HCT116 (cell line): ENCODE measurements around the gene MRRF. TPM values are rescaled to one million over a fixed set of nuclear protein-coding genes. Genes with fewer than 3 reads are reported as not detected.
"Not testable (repeated sequence)": the region's sequence is repeated elsewhere in the genome, so short reads cannot be mapped to it uniquely, and the experiment has no call there.

Experiments used
- ATAC-seq: fragments of 200-7000 bp; cut with Tn5 transposase; 2 replicates; pipeline ENCODE4 v1.9.1; 2020; ENCODE audit warnings: mild to moderate bottlenecking, moderate library complexity
- BruUV-seq: library from RNA; stranded (reverse); fragments of 400-500 nt; replicated peaks from 2 replicates; lab custom pipeline; 2021; lab: Mats Ljungman, UMichigan
- CTCF ChIA-PET: fragments of 300-600 bp; sonication (Branson Sonifier 250); formaldehyde crosslinking; loops from one replicate; lab custom pipeline; 2021; ENCODE audit warnings: antibody characterized with exemption; lab: Charles Lee
- POLR2A ChIA-PET: fragments of 300-600, 350-600 bp; sonication (Branson Sonifier 250); formaldehyde crosslinking; loops from one replicate; lab custom pipeline; 2021; ENCODE audit warnings: antibody characterized with exemption; lab: Charles Lee
- RAD21 ChIA-PET, 2 experiments: fragments of 300-600 bp; sonication (Branson Sonifier 250); formaldehyde crosslinking; loops; one replicate each; lab custom pipeline; 2023; ENCODE audit warnings: low total read pairs in 2 of 2; ENCODE audit not compliant: uncharacterized antibody in 2 of 2, unreplicated experiment in 2 of 2, low non-redundant PET in 1 of 2; lab: Charles Lee
- DNase-seq: peaks from one replicate; pipeline ENCODE4 v3.0.0-alpha.2; 2010; ENCODE audit warnings: low read depth, low spot score
- H2AFZ ChIP-seq: fragments of 200-600 bp; shearing (Covaris generic), sonication (generic); 2 replicates; pipeline ENCODE4 v1.6.1; 2017; ENCODE audit warnings: low read depth, mixed run types, mixed read lengths, antibody characterized with exemption, low read length; ENCODE audit not compliant: poor library complexity, severe bottlenecking
- H3K27ac ChIP-seq: 2 replicates; pipeline ENCODE4 v1.5.1; 2012; ENCODE audit warnings: low read depth, low read length
- H3K27me3 ChIP-seq: fragments of 200-600 bp; sonication (generic); 2 replicates; pipeline ENCODE4 v1.6.1; 2016; ENCODE audit warnings: mixed run types, low read length, mixed read lengths; ENCODE audit not compliant: insufficient read depth
- H3K36me3 ChIP-seq, 2 experiments: fragments of 200-500 bp in 1 of 2; fragments of 200-600 bp in 1 of 2; sonication (Bioruptor generic) in 1 of 2; sonication (generic) in 1 of 2; 2 replicates each; pipeline versions ENCODE4 v1.5.1 to v1.6.1; 2014 to 2016; ENCODE audit warnings: low read length in 2 of 2, inconsistent platforms in 1 of 2, mixed read lengths in 1 of 2, mixed run types in 1 of 2; ENCODE audit not compliant: insufficient read depth in 2 of 2, control insufficient read depth in 1 of 2
- H3K4me1 ChIP-seq, 2 experiments: fragments of 200-600 bp in 1 of 2; sonication (generic) in 1 of 2; 2 replicates each; pipeline versions ENCODE4 v1.5.1 to v1.6.1; 2012 to 2017; ENCODE audit warnings: low read length in 2 of 2, inconsistent platforms in 1 of 2, mild to moderate bottlenecking in 1 of 2, mixed read lengths in 1 of 2, mixed run types in 1 of 2, moderate library complexity in 1 of 2; ENCODE audit not compliant: insufficient read depth in 2 of 2, control insufficient read depth in 1 of 2
- H3K4me2 ChIP-seq: fragments of 200-600 bp; sonication (generic); 2 replicates; pipeline ENCODE4 v1.6.1; 2017; ENCODE audit warnings: mixed run types, low read length, mixed read lengths
- H3K4me3 ChIP-seq, 2 experiments: fragments of 200-600 bp in 1 of 2; sonication (generic) in 1 of 2; replicated peaks in 1 of 2; 2 replicates each; pipeline ENCODE4 v1.5.1; 2011 to 2016; ENCODE audit warnings: low read length in 2 of 2, control low read depth in 1 of 2, low read depth in 1 of 2, mild to moderate bottlenecking in 1 of 2, mixed read lengths in 1 of 2, mixed run types in 1 of 2
- H3K79me2 ChIP-seq: fragments of 200-600 bp; sonication (generic); 2 replicates; pipeline ENCODE4 v1.6.1; 2017; ENCODE audit warnings: mild to moderate bottlenecking, mixed run types, low read length, moderate library complexity, mixed read lengths; ENCODE audit not compliant: insufficient read depth
- H3K9ac ChIP-seq: fragments of 200-600 bp; sonication (generic); 2 replicates; pipeline ENCODE4 v1.6.1; 2016; ENCODE audit warnings: low read length, mixed read lengths
- H3K9me2 ChIP-seq: fragments of 200-600 bp; sonication (generic), shearing (Covaris generic); 2 replicates; pipeline ENCODE4 v1.6.1; 2017; ENCODE audit warnings: mixed run types, mild to moderate bottlenecking, moderate library complexity; ENCODE audit not compliant: insufficient read depth
- H3K9me3 ChIP-seq, 2 experiments: fragments of 200-500 bp in 1 of 2; fragments of 200-600 bp in 1 of 2; sonication (Bioruptor generic) in 1 of 2; sonication (generic) in 1 of 2; 2 replicates each; pipeline ENCODE4 v1.6.1; 2014 to 2017; ENCODE audit warnings: low read length in 2 of 2, mixed read lengths in 2 of 2, inconsistent platforms in 1 of 2, low read depth in 1 of 2, mild to moderate bottlenecking in 1 of 2, mixed run types in 1 of 2, moderate library complexity in 1 of 2; ENCODE audit not compliant: control insufficient read depth in 1 of 2, insufficient read depth in 1 of 2
- H4K20me1 ChIP-seq: fragments of 200-600 bp; sonication (generic), shearing (Covaris generic); 2 replicates; pipeline ENCODE4 v1.6.1; 2017; ENCODE audit warnings: mixed run types, mild to moderate bottlenecking, moderate library complexity; ENCODE audit not compliant: insufficient read depth
- CBX3 ChIP-seq: IDR thresholded peaks from 2 replicates; pipeline ENCODE4 v1.6.1; 2012; ENCODE audit warnings: low read depth
- CEBPB ChIP-seq: IDR thresholded peaks from 2 replicates; pipeline ENCODE4 v1.6.1; 2012; ENCODE audit warnings: low read depth
- EGR1 ChIP-seq: IDR thresholded peaks from 2 replicates; pipeline ENCODE4 v1.6.1; 2012; ENCODE audit warnings: low read depth
- ELF1 ChIP-seq: IDR thresholded peaks from 2 replicates; pipeline ENCODE4 v1.6.1; 2012; ENCODE audit warnings: low read depth, borderline replicate concordance
- EZH2phosphoT487 ChIP-seq: fragments of 200-600 bp; IDR thresholded peaks from 2 replicates; pipeline ENCODE4 v1.6.1; 2018; ENCODE audit warnings: antibody characterized with exemption, borderline replicate concordance
- POLR2AphosphoS5 ChIP-seq: IDR thresholded peaks from 2 replicates; pipeline ENCODE4 v1.6.1; 2011; ENCODE audit warnings: mild to moderate bottlenecking, low read depth, low read length, moderate library complexity
- REST ChIP-seq: IDR thresholded peaks from 2 replicates; pipeline ENCODE4 v1.6.1; 2012; ENCODE audit warnings: low read depth
- SIN3A ChIP-seq: IDR thresholded peaks from 2 replicates; pipeline ENCODE4 v1.6.1; 2012; ENCODE audit warnings: low read depth
- TCF7L2 ChIP-seq: IDR thresholded peaks from 2 replicates; pipeline ENCODE4 v1.7.0; 2011; ENCODE audit warnings: borderline replicate concordance, inconsistent platforms; ENCODE audit not compliant: insufficient read depth, insufficient read length; ENCODE audit errors: extremely low read depth
- ZBTB33 ChIP-seq: IDR thresholded peaks from 2 replicates; pipeline ENCODE4 v1.6.1; 2011; ENCODE audit warnings: mild to moderate bottlenecking, low read length, moderate library complexity; ENCODE audit not compliant: insufficient replicate concordance; ENCODE audit errors: extremely low read depth
- ZFX ChIP-seq: fragments of 450-650 bp; IDR thresholded peaks from 2 replicates; pipeline ENCODE4 v1.6.1; 2017
- ZNF274 ChIP-seq: fragments of 200-500 bp; sonication (Bioruptor generic); IDR thresholded peaks from 2 replicates; pipeline ENCODE4 v1.6.1; 2014; ENCODE audit warnings: mild to moderate bottlenecking, low read depth, low read length, inconsistent platforms
- intact Hi-C: fragments of 100-400 bp; cut with micrococcal nuclease; formaldehyde crosslinking; loops from 2 replicates; pipeline ENCODE4 v1.10.0; 2022
- total RNA-seq: library from RNA; stranded (reverse); gene quantifications from one replicate; pipeline ENCODE4 v1.2.1, GENCODE V29; 2021; ENCODE audit not compliant: unreplicated experiment
- TF ChIP-seq, protein P1 (sequence below), 3 experiments: fragments of 200-600 bp in 1 of 3; sonication (generic) in 1 of 3; IDR thresholded peaks in 2 of 3; conservative IDR thresholded peaks in 1 of 3; 2 replicates each; pipeline ENCODE4 v1.5.1; 2012 to 2017; ENCODE audit warnings: low read depth in 2 of 3, low read length in 2 of 3, antibody characterized with exemption in 1 of 3, borderline replicate concordance in 1 of 3, control low read depth in 1 of 3, mild to moderate bottlenecking in 1 of 3, mixed read lengths in 1 of 3, mixed run types in 1 of 3, moderate library complexity in 1 of 3; ENCODE audit not compliant: insufficient read depth in 1 of 3

The MRRF gene
- total RNA-seq, 1 experiment from 2014 or later, result 88.6 TPM

DNA sequence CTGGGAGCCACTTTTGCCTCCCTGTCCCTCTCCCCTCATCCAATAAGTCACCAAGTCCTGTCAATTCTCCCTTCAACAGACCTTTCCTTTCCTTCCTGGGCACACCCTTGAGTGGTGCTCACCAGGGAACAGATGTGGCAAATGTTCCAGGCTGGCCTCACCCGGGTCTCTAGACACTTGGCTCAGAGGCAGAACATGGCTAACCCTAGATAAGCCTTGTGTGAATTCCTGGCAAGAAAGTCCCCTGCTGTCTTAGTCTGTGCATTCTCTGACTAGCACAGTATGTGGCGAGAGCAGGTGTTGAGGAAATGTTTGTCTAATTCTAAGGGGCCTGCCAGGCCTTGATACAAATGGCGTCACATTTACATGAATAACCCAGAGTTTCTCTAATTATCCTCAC, 64.9 kb downstream of the MRRF start:
- ATAC-seq, result no peak
- Histone ChIP-seq H4K20me1 (no peaks in the 10 kb centered on the region), H3K4me1 (peaks cover 0 to 2% of the 10 kb centered on the region in 2 experiments; a peak in 2 of 4 replicates), H3K9me3 (no peaks in the 10 kb centered on the region), H3K9ac (no peak overlapping the region), H3K4me3 (no peak overlapping the region), H3K4me2 (no peak overlapping the region), H2AFZ (no peak overlapping the region), H3K9me2 (no peaks in the 10 kb centered on the region), H3K79me2 (no peaks in the 10 kb centered on the region), H3K36me3 (peaks cover 5 to 17% of the 10 kb centered on the region in 2 experiments; a peak in 3 of 4 replicates), H3K27ac (no peak overlapping the region), H3K27me3 (no peaks in the 10 kb centered on the region)
- no TSS peak for BruUV-seq
- DNase-seq, result no peak
- TF ChIP-seq, protein P1, sequence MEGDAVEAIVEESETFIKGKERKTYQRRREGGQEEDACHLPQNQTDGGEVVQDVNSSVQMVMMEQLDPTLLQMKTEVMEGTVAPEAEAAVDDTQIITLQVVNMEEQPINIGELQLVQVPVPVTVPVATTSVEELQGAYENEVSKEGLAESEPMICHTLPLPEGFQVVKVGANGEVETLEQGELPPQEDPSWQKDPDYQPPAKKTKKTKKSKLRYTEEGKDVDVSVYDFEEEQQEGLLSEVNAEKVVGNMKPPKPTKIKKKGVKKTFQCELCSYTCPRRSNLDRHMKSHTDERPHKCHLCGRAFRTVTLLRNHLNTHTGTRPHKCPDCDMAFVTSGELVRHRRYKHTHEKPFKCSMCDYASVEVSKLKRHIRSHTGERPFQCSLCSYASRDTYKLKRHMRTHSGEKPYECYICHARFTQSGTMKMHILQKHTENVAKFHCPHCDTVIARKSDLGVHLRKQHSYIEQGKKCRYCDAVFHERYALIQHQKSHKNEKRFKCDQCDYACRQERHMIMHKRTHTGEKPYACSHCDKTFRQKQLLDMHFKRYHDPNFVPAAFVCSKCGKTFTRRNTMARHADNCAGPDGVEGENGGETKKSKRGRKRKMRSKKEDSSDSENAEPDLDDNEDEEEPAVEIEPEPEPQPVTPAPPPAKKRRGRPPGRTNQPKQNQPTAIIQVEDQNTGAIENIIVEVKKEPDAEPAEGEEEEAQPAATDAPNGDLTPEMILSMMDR (IDR thresholded peaks at IDR 0.05 in 2 of 3, conservative IDR thresholded peaks at IDR 0.05 in 1 of 3; ENCODE audit: borderline replicate concordance in 1 of 3, insufficient read depth in 1 of 3, low read depth in 2 of 3, low read length in 2 of 3), result no peak
- no peak for TF ChIP-seq REST
- no peak for TF ChIP-seq ZNF274
- TF ChIP-seq EGR1, result no peak
- no peak for TF ChIP-seq ZFX
- no peak for TF ChIP-seq ZBTB33
- no peak for TF ChIP-seq ELF1
- TF ChIP-seq TCF7L2, result no peak
- TF ChIP-seq SIN3A, result no peak
- no peak for TF ChIP-seq CBX3
- no peak for TF ChIP-seq CEBPB
- no peak for TF ChIP-seq EZH2phosphoT487
- TF ChIP-seq POLR2AphosphoS5, result no peak
- intact Hi-C loops, result no loop called here
- ChIA-PET CTCF (no interaction called here), POLR2A (no interaction called here), RAD21 (no interaction called here)

GRCh38 chr9:122330466-122330865, 65.8 kb downstream of the MRRF start:
- H3K27ac ChIP-seq, H3K79me2 ChIP-seq, ATAC-seq, H3K9ac ChIP-seq, H4K20me1 ChIP-seq, H3K27me3 ChIP-seq, CTCF ChIA-PET, H3K9me3 ChIP-seq, POLR2A ChIA-PET, H3K9me2 ChIP-seq, intact Hi-C loops, DNase-seq, H2AFZ ChIP-seq, H3K4me3 ChIP-seq, BruUV-seq, H3K4me1 ChIP-seq, H3K4me2 ChIP-seq: not testable (repeated sequence)
- RAD21 ChIA-PET, result interaction anchor here in 1 of 2 experiments (0.5 kb wide), 1 partner anchor 10 kb away, joined by 5 read pairs; no protein-coding TSS in a partner anchor
- H3K36me3 ChIP-seq, result peaks cover 0 to 12% of the 10 kb centered on the region in 2 experiments; a peak in 1 of 4 replicates
